Astrocyte of the spinal cord (primary cell): Measurements from ENCODE around the gene CHCHD4.

ENCODE experiments used
- DNase-seq: peaks from one replicate; pipeline ENCODE4 v3.0.0; 2011; ENCODE audit warnings: low read depth, low spot score
- H3K4me3 ChIP-seq: 2 replicates; pipeline ENCODE4 v1.5.1; 2011; ENCODE audit warnings: low read depth, mild to moderate bottlenecking, low read length, moderate library complexity
- in situ Hi-C: cut with HindIII; loops from 2 replicates; pipeline ENCODE4 v1.10.0; 2017; ENCODE audit warnings: low sequenced_read_pairs
- TF ChIP-seq, protein P1 (sequence below): IDR thresholded peaks from 2 replicates; pipeline ENCODE4 v1.5.1; 2012; ENCODE audit warnings: low read depth, mild to moderate bottlenecking, low read length, inconsistent platforms

Gene CHCHD4

DNA sequence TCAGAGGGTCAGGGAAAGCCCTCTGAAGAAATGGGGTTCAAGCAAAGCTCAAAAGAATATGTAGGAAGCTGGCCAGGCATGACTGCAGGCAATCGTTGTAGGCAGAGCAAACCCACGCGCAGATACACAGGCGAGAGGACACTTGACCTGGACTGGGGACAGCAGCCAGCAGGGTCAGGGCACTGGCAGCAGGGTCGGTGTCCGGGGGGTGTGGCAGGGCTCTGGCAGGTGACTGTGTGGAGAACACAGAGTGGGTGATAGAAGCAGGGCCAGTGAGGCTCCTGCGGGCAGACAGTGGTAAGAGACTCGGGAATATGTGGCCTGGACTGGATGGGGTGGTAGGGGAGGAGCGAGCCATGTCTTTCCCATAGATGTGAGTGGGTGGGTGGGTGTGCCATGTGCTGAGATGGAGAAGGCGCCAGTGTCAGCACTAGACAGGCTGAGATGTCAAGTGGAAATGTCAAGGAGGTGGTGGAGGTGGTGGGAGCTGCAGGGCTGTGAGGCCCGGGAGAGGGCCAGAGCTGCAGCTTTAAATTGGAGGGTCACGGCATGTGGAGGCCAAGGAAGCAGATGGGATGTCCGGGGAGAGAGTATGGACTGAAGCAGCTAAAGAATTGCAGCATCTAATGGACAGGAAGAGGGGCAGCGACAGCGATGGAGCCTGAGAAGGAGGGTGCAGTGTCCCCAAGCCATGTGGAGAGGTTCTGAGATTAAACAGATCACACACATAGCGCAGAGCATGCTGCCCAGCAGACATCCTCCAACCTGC lies 13.6 kb upstream of the CHCHD4 start:
- in situ Hi-C loops = no loop called here
- TF ChIP-seq, protein P1, sequence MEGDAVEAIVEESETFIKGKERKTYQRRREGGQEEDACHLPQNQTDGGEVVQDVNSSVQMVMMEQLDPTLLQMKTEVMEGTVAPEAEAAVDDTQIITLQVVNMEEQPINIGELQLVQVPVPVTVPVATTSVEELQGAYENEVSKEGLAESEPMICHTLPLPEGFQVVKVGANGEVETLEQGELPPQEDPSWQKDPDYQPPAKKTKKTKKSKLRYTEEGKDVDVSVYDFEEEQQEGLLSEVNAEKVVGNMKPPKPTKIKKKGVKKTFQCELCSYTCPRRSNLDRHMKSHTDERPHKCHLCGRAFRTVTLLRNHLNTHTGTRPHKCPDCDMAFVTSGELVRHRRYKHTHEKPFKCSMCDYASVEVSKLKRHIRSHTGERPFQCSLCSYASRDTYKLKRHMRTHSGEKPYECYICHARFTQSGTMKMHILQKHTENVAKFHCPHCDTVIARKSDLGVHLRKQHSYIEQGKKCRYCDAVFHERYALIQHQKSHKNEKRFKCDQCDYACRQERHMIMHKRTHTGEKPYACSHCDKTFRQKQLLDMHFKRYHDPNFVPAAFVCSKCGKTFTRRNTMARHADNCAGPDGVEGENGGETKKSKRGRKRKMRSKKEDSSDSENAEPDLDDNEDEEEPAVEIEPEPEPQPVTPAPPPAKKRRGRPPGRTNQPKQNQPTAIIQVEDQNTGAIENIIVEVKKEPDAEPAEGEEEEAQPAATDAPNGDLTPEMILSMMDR = no peak
- DNase-seq = no peak
- H3K4me3 ChIP-seq = no peak overlapping the region

GRCh38 chr3:14137445-14137844 lies 12.8 kb upstream of the CHCHD4 start:
- in situ Hi-C loops = no loop called here
- DNase-seq = no peak
- no peak overlapping the region for H3K4me3 ChIP-seq
- TF ChIP-seq, protein P1 = no peak

DNA sequence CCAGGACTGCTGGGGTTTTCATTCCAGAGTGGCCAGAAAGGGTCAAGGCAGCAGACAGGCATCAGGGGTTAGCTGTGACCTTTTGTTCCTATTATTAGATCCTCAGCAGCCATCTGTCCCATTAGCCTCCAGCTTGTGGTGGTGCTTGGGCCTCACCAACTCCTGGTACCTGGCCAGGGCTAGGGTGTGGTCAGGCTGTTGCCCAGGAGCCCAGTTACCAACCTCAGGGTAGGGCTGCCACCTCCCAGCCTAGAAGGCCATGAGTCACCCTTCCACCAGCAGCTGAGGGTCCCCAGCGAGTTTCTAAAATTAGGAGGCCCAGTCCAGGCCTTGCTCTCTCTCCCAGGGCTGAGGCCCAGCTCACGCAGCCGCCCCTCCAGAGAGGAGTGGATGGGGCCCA lies 12.3 kb upstream of the CHCHD4 start:
- in situ Hi-C loops = no loop called here
- no peak overlapping the region for H3K4me3 ChIP-seq
- DNase-seq = no peak
- TF ChIP-seq, protein P1 = no peak

DNA sequence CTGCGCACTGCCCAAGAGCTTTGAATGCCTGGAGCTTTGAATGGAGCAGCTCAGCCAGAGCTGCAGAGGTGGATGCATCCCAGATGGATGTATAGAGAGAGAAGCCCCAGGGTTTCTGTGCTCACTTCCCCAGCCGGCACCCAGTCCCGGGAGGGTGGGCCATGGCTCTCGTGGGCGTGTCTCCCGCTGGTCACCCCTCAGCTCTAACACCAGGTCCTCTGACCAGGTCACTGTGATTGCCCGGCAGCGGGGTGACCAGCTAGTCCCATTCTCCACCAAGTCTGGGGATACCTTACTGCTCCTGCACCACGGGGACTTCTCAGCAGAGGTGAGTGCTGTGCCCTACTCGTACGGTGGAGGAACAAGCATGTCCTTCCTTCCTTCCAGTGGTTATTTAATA lies 10.9 kb upstream of the CHCHD4 start:
- in situ Hi-C loops = no loop called here
- no peak overlapping the region for H3K4me3 ChIP-seq
- DNase-seq = no peak
- TF ChIP-seq, protein P1 = no peak

GRCh38 chr3:14134291-14134690 lies 9.6 kb upstream of the CHCHD4 start:
- DNase-seq = no peak
- in situ Hi-C loops = no loop called here

GRCh38 chr3:14133876-14134275 lies 9.2 kb upstream of the CHCHD4 start:
- in situ Hi-C loops = no loop called here
- H3K4me3 ChIP-seq = no peak overlapping the region
- TF ChIP-seq, protein P1 = no peak
- DNase-seq = no peak

More at GRCh38 chr3:14134291-14134690, 9.6 kb upstream of the CHCHD4 start:
- H3K4me3 ChIP-seq = no peak overlapping the region
- TF ChIP-seq, protein P1 = no peak
